ENCODE measurements around the gene PPP4R3A. TPM values are rescaled to one million over a fixed set of nuclear protein-coding genes. Genes with fewer than 3 reads are reported as not detected.

The PPP4R3A gene
- total and polyA plus RNA-seq, 2 donors (not counting 1 experiment from before 2014, with no cell fraction given) = 40.3 to 88.0 TPM

GRCh38 chr14:91519239-91520036 is 9.3 kb upstream of the PPP4R3A start:
- Histone ChIP-seq H3K79me2 (ENCODE audit: control insufficient read depth, insufficient read depth, low read length) (no peaks in the 10 kb centered on the region), H3K4me1 (ENCODE audit: control insufficient read depth, extremely low read depth, insufficient read depth, low read length) (no peaks in the 10 kb centered on the region), H3K27ac (ENCODE audit: insufficient read depth, low read length) (no peak overlapping the region), H3K4me3 (replicated peaks in 1 of 4; ENCODE audit: control extremely low read depth in 1 of 4, insufficient read depth in 1 of 4, low read depth in 3 of 4, low read length in 4 of 4) (no peak overlapping the region), H3K4me2 (ENCODE audit: extremely low read depth, insufficient read depth, low read length) (no peak overlapping the region), H3K27me3 (ENCODE audit: control insufficient read depth, insufficient read depth, low read length) (no peaks in the 10 kb centered on the region), H3K9me3 (ENCODE audit: control insufficient read depth, insufficient read depth, low read depth, low read length) (no peaks in the 10 kb centered on the region), H2AFZ (ENCODE audit: low read length) (no peak overlapping the region), H3K36me3 (ENCODE audit: control insufficient read depth, insufficient read depth, low read length) (no peaks in the 10 kb centered on the region), H4K20me1 (ENCODE audit: control insufficient read depth, extremely low read depth, insufficient read depth, low read length) (no peaks in the 10 kb centered on the region), H3K9ac (ENCODE audit: insufficient read depth, low read length) (no peak overlapping the region)
- TF ChIP-seq, protein P1, sequence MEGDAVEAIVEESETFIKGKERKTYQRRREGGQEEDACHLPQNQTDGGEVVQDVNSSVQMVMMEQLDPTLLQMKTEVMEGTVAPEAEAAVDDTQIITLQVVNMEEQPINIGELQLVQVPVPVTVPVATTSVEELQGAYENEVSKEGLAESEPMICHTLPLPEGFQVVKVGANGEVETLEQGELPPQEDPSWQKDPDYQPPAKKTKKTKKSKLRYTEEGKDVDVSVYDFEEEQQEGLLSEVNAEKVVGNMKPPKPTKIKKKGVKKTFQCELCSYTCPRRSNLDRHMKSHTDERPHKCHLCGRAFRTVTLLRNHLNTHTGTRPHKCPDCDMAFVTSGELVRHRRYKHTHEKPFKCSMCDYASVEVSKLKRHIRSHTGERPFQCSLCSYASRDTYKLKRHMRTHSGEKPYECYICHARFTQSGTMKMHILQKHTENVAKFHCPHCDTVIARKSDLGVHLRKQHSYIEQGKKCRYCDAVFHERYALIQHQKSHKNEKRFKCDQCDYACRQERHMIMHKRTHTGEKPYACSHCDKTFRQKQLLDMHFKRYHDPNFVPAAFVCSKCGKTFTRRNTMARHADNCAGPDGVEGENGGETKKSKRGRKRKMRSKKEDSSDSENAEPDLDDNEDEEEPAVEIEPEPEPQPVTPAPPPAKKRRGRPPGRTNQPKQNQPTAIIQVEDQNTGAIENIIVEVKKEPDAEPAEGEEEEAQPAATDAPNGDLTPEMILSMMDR (conservative IDR thresholded peaks at IDR 0.05 in 1 of 2, IDR thresholded peaks at IDR 0.05 in 1 of 2; ENCODE audit: low read depth in 1 of 2, low read length in 2 of 2) = no peak
- TF ChIP-seq EZH2 (IDR thresholded peaks at IDR 0.05; ENCODE audit: low read length, missing control alignments) = no peak
- no peak for DNase-seq (ENCODE audit: low read depth in 2 of 2)

DNA sequence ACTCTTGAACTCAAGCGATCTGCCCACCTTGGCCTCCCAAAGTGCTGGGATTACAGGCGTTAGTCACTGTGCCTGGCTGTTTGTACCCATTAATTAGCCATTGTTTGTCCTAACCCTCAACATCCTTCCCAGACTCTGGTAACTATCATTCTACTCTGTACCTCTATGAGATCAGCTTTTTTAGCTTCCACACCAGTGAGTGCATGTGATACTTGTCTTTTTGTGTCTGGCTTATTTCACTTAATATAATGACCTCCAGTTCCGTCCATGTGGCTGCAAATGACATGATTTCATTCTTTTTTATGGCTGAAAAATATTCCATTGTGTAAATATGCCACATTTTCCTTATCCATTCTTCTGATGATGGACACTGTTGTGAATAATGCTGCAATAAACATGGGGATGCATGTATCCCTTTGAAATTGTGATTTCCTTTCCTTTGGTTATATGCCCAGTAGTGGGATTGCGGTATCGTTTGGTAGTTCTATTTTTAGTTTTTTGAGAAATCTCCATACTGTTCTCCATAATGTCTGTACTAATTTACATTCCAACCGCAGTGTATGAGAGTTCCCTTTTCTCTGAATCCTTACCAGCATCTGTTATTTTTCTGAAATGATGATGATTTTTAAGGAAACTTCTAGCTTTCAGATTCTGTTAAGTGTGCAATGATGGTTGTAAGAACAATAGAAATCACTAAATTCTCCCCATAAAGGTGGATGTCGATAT is 6.7 kb upstream of the PPP4R3A start:
- Histone ChIP-seq H4K20me1 (ENCODE audit: control insufficient read depth, extremely low read depth, insufficient read depth, low read length) (no peaks in the 10 kb centered on the region), H3K27ac (ENCODE audit: insufficient read depth, low read length) (no peak overlapping the region), H3K9me3 (ENCODE audit: control insufficient read depth, insufficient read depth, low read depth, low read length) (no peaks in the 10 kb centered on the region), H3K79me2 (ENCODE audit: control insufficient read depth, insufficient read depth, low read length) (no peaks in the 10 kb centered on the region), H3K4me1 (ENCODE audit: control insufficient read depth, extremely low read depth, insufficient read depth, low read length) (no peaks in the 10 kb centered on the region), H2AFZ (ENCODE audit: low read length) (no peak overlapping the region), H3K36me3 (ENCODE audit: control insufficient read depth, insufficient read depth, low read length) (no peaks in the 10 kb centered on the region), H3K4me3 (replicated peaks in 1 of 4; ENCODE audit: control extremely low read depth in 1 of 4, insufficient read depth in 1 of 4, low read depth in 3 of 4, low read length in 4 of 4) (no peak overlapping the region), H3K4me2 (ENCODE audit: extremely low read depth, insufficient read depth, low read length) (no peak overlapping the region), H3K27me3 (ENCODE audit: control insufficient read depth, insufficient read depth, low read length) (no peaks in the 10 kb centered on the region), H3K9ac (ENCODE audit: insufficient read depth, low read length) (no peak overlapping the region)
- no peak for DNase-seq (ENCODE audit: low read depth in 2 of 2)
- no peak for TF ChIP-seq EZH2 (IDR thresholded peaks at IDR 0.05; ENCODE audit: low read length, missing control alignments)
- TF ChIP-seq, protein P1 (conservative IDR thresholded peaks at IDR 0.05 in 1 of 2, IDR thresholded peaks at IDR 0.05 in 1 of 2; ENCODE audit: low read depth in 1 of 2, low read length in 2 of 2) = no peak

DNA sequence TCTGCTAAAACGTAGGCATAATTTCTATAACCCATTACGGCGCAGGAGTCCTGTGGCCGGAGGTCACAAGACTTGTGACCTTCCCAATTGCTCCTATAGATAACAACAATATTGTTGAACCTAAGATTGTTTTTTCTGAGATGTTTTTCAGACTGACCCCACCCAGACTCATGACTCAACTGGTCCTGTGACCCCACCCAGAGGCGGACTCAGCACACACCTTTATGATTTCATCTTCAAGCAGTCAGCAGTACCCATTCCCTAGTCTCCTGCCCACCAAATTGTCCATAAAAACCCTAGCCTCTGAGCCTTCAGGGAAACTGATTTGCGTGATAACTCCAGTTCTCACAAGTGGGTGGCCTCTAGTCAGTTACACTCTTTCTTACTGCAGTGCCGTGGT is 5.9 kb upstream of the PPP4R3A start:
- H3K9me3 ChIP-seq (ENCODE audit: control insufficient read depth, insufficient read depth, low read depth, low read length) = no peaks in the 10 kb centered on the region
- no peaks in the 10 kb centered on the region for H3K79me2 ChIP-seq (ENCODE audit: control insufficient read depth, insufficient read depth, low read length)
- no peak overlapping the region for H3K4me2 ChIP-seq (ENCODE audit: extremely low read depth, insufficient read depth, low read length)
- H3K27me3 ChIP-seq (ENCODE audit: control insufficient read depth, insufficient read depth, low read length) = no peaks in the 10 kb centered on the region
- no peaks in the 10 kb centered on the region for H4K20me1 ChIP-seq (ENCODE audit: control insufficient read depth, extremely low read depth, insufficient read depth, low read length)
- H3K4me3 ChIP-seq (replicated peaks in 1 of 4; ENCODE audit: control extremely low read depth in 1 of 4, insufficient read depth in 1 of 4, low read depth in 3 of 4, low read length in 4 of 4) = no peak overlapping the region
- no peaks in the 10 kb centered on the region for H3K36me3 ChIP-seq (ENCODE audit: control insufficient read depth, insufficient read depth, low read length)
- no peak overlapping the region for H2AFZ ChIP-seq (ENCODE audit: low read length)
- H3K4me1 ChIP-seq (ENCODE audit: control insufficient read depth, extremely low read depth, insufficient read depth, low read length) = no peaks in the 10 kb centered on the region
- TF ChIP-seq, protein P1 (conservative IDR thresholded peaks at IDR 0.05 in 1 of 2, IDR thresholded peaks at IDR 0.05 in 1 of 2; ENCODE audit: low read depth in 1 of 2, low read length in 2 of 2) = no peak
- no peak for TF ChIP-seq EZH2 (IDR thresholded peaks at IDR 0.05; ENCODE audit: low read length, missing control alignments)
- DNase-seq (ENCODE audit: low read depth in 2 of 2) = no peak
- no peak overlapping the region for H3K9ac ChIP-seq (ENCODE audit: insufficient read depth, low read length)
- H3K27ac ChIP-seq (ENCODE audit: insufficient read depth, low read length) = no peak overlapping the region
